GM10266 (cell line): ENCODE results near the gene MMP20.

Source experiments
- DNase-seq: peaks from one replicate; pipeline ENCODE4 v3.0.0; 2012; ENCODE audit errors: extremely low spot score
- CTCF ChIP-seq: IDR thresholded peaks from 2 replicates; pipeline ENCODE4 v1.5.1; 2012; ENCODE audit warnings: mild to moderate bottlenecking, low read depth; ENCODE audit not compliant: control insufficient read depth, insufficient read depth; ENCODE audit errors: missing control alignments

Gene MMP20

GRCh38 chr11:102575012-102575411 is 50.1 kb downstream of the MMP20 start:
- TF ChIP-seq CTCF = no peak

GRCh38 chr11:102573851-102574250 is 51.3 kb downstream of the MMP20 start:
- TF ChIP-seq CTCF = no peak
- DNase-seq = no peak

More at GRCh38 chr11:102575012-102575411, 50.1 kb downstream of the MMP20 start:
- DNase-seq = no peak

DNA sequence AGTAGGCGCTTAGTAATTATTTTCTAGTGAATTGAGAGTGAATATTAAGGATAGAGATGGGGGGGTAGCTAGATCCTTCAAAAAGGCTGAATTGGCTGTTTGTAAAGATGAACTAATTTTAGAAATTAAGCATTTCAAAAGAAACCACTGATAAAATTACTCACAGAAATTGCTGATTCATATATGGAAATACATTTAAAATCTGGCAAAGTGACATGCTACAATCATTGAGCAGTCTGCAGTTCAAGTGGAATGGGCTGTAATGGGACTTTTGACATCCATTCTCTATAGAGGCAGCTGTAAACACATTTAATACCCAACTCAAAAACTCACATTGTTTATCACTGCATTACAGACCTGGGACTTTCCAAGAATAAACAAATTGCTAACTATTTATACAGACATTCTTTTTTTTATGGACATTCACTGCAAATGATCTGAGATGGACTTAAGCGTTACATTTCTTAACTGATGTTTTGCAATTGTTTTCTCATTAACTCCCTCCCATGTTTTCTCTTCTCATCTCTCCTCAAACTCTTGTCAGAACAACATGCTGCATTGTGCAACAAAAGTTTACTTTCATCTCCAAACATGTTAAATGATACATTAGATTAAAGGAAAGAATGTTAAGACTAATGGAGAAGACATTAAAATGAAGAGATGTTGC is 52.4 kb downstream of the MMP20 start:
- DNase-seq = no peak
- TF ChIP-seq CTCF = no peak

- no peak for DNase-seq
- no peak for TF ChIP-seq CTCF
These were observed 56.3 kb downstream of the MMP20 start for GRCh38 chr11:102568851-102569250.

GRCh38 chr11:102566112-102566511 is 59.0 kb downstream of the MMP20 start:
- TF ChIP-seq CTCF = no peak
- no peak for DNase-seq

- no peak for TF ChIP-seq CTCF
- peak; percentile 31 for DNase-seq
These were observed 61.0 kb downstream of the MMP20 start for GRCh38 chr11:102564110-102564509.

- DNase-seq = no peak
- no peak for TF ChIP-seq CTCF
These were observed 63.5 kb downstream of the MMP20 start for GRCh38 chr11:102561636-102562035.
